Mesodermal cell (in vitro differentiated cells): ENCODE data around the gene ERC1.
"Not testable (repeated sequence)": the region's sequence is repeated elsewhere in the genome, so short reads cannot be mapped to it uniquely, and the experiment has no call there.

Experiments
- H3K27ac ChIP-seq: 2 replicates; pipeline ENCODE4 v1.7.0; 2013; ENCODE audit warnings: mild to moderate bottlenecking, low read depth, low read length, moderate library complexity; ENCODE audit not compliant: severe bottlenecking
- H3K36me3 ChIP-seq: 2 replicates; pipeline ENCODE4 v1.7.1; 2013; ENCODE audit warnings: mild to moderate bottlenecking, low read length, moderate library complexity; ENCODE audit not compliant: control insufficient read depth, insufficient read depth
- H3K4me1 ChIP-seq: one replicate; pipeline ENCODE4 v1.7.1; 2013; ENCODE audit warnings: mild to moderate bottlenecking, low read length; ENCODE audit not compliant: insufficient read depth, control insufficient read depth, poor library complexity, severe bottlenecking
- H3K4me3 ChIP-seq: 2 replicates; pipeline ENCODE4 v1.7.0; 2013; ENCODE audit warnings: low read length, control low read depth, mild to moderate bottlenecking; ENCODE audit not compliant: insufficient read depth, poor library complexity, severe bottlenecking; ENCODE audit errors: extremely low read depth
- H3K9me3 ChIP-seq: 2 replicates; pipeline ENCODE4 v1.7.1; 2013; ENCODE audit warnings: mild to moderate bottlenecking, low read length, moderate library complexity; ENCODE audit not compliant: control insufficient read depth
- WGBS, 2 experiments: methylation state at CpG; one replicate each; pipeline ENCODE4 v1.1.5; 2013; ENCODE audit warnings: missing lambda C conversion rate in 2 of 2; ENCODE audit not compliant: insufficient coverage in 2 of 2; 5-methylcytosine and 5-hydroxymethylcytosine counted together

Gene ERC1

DNA sequence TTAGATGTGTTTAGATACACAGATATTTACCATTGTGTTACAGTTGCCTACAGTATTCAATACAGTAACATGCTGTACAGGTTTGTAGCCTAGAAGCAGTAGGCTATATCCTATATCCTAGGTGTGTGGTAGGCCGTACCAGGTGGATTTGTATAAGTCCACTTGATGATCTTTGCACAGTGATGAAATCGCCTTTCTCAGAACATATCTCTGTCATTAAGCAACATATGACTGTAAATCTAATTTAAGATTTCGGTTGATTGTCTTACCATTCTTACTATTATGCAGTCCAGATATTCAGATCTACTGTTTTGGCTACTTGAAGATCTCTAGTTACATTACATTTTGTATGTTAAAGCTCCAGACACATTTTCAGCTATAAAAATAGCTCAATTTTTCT, 39.8 kb downstream of the ERC1 start:
- H3K27ac ChIP-seq: no peak overlapping the region
- peaks cover 7% of the 10 kb centered on the region for H3K9me3 ChIP-seq
- H3K4me3 ChIP-seq: no peak overlapping the region
- H3K36me3 ChIP-seq: peaks cover 27% of the 10 kb centered on the region
- 100% methylated on average over 1 of the region's 3 CpGs; no CpG with 5 or more reads in 1 of the 2 experiments for WGBS, 2 experiments
- no peaks in the 10 kb centered on the region for H3K4me1 ChIP-seq

DNA sequence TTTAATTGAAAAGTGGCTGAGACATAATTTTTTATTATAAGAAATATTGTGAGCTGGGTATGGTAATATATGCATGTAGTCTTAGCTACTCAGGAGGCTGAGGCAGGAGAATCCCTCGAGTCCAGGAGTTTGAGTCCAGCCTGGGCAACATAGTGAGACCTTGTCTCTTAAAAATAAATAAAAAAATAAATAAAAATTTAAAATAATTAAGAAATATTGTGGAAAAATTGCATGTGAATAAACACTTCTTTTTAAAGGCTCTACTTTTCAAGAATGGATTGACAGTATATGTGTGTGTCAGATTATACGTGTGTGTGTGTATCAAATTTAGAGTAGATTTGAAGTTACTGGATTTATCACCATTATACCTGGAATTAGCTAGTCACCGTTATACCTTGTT, 43.2 kb downstream of the ERC1 start:
- no peak overlapping the region for H3K27ac ChIP-seq
- peaks cover 11% of the 10 kb centered on the region for H3K36me3 ChIP-seq
- WGBS, 2 experiments: no CpG with 5 or more reads among the region's 3 CpGs
- no peak overlapping the region for H3K4me3 ChIP-seq
- no peaks in the 10 kb centered on the region for H3K4me1 ChIP-seq
- H3K9me3 ChIP-seq: peaks cover 7% of the 10 kb centered on the region

DNA sequence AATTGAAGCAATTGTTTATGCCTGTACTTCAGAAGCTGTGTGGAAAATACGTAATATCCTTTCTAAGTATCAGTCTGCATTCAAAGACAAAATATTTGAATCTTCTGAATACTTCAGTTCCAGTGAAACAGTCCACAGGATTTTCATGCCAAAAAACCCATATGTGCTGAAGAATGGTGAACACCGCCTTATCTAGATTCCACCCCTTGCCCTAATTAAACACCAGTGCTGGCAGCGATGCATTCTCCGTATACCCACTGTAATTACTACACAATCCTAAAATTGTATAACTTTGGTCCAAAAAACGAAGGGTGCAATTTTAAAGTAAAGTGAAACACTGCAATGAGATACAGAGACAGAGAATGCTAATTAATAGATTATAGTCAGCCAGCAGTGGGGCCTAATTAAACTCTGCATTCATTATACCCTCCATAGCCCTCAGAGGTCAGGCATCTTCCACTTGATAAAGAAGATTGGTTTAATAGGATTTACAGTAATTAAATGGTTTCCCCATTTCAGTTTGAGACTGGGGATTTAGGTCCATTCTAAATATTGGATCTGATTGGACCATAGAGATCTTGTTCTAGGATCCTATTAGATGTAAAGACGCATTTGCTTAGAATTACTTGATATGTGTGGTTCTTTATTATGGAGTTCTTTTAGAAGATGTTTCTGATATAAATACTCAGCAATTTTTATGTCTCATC, 43.9 kb downstream of the ERC1 start:
- H3K4me3 ChIP-seq: no peak overlapping the region
- H3K4me1 ChIP-seq: no peaks in the 10 kb centered on the region
- H3K36me3 ChIP-seq: peaks cover 11% of the 10 kb centered on the region
- 93 to 100% methylated on average over 1 to 3 of the region's 6 CpGs for WGBS, 2 experiments
- H3K9me3 ChIP-seq: peaks cover 7% of the 10 kb centered on the region
- H3K27ac ChIP-seq: no peak overlapping the region

DNA sequence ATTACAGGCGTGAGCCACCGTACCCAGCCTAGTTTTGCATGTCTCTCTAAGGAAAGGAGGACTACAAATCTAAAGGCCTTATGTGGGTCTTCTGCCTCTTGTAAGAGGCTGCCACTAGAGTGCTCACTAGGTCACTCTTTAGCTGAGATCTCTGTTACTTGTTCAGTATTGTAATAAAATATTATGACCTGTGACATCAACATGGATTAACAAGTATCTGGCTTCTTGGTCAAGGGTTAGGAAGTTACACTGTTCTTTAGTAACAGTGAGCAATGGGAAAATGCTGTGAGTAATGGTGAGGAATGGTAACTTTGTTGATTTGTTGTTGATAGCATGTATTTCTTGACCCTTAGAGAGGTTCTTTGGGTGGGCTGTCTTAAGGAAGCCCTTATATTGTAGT, 50.5 kb downstream of the ERC1 start:
- 91 to 94% methylated on average over 2 of the region's 2 CpGs for WGBS, 2 experiments
- no peaks in the 10 kb centered on the region for H3K9me3 ChIP-seq
- no peak overlapping the region for H3K27ac ChIP-seq

DNA sequence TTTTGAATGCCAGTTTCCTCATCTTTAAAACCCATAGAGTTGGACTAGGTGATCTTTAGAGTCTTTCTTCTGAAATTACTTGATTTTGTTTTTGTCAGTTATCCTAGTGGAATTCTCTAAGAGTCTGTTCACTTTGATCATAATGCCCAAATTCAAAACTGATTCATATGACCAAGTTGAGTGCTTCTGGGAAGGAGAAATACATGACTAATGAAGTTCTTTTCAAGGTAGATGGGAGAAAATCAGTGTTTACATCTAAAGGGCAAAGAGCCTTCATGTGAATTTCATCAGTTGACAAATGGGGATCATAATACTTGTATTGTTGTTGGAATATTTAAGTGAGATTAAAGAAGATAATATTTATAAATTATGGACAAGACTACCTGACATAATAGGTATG, 53.2 kb downstream of the ERC1 start:
- Histone ChIP-seq H3K27ac (no peak overlapping the region), H3K9me3 (no peaks in the 10 kb centered on the region), H3K36me3 (peaks cover 3% of the 10 kb centered on the region), H3K4me1 (no peaks in the 10 kb centered on the region), H3K4me3 (no peak overlapping the region)

More for the DNA sequence above, 50.5 kb downstream of the ERC1 start:
- H3K4me1 ChIP-seq: no peaks in the 10 kb centered on the region
- H3K4me3 ChIP-seq: no peak overlapping the region
- peaks cover 3% of the 10 kb centered on the region for H3K36me3 ChIP-seq

DNA sequence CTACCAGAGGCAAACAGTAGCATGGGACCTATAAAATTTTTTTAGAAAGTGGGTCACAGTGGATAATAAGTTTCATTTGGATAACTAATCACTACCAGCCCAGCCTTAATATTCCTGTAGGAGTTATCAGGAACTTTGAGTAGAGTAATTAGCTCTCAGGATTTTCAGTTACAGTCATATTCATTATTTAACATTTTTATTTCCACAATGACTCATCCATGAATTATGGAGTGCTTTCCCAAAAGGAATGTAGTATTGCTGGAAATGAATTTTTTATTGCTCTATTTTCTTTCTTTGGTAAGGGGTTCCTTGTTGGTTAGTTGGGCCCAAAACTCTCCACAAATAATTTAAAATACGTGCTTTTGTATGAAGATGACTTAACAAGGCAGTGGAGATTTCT, 53.7 kb downstream of the ERC1 start:
- no CpG with 5 or more reads among the region's 1 CpG for WGBS, 2 experiments
- Histone ChIP-seq H3K27ac (no peak overlapping the region), H3K36me3 (peaks cover 3% of the 10 kb centered on the region), H3K9me3 (no peaks in the 10 kb centered on the region), H3K4me3 (no peak overlapping the region), H3K4me1 (no peaks in the 10 kb centered on the region)

DNA sequence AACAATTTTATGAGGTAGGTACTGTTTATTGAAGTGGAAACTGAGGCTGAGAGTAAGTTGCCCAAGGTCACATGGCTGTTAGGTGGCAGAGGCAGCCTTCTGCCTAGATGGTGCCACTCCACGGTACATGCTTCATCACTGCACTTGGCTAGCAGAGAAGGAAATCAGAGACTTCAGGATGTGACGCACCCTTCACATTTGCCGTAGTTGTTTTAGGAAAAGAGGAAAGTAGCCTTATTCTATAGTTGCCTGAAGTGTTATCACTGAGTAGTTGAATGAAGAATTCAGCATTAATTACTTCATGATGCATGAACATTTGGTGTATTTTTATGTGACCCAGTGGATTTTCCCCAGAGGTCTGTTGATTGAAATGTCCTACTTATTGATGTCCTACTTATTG, 55.7 kb downstream of the ERC1 start:
- WGBS, 2 experiments: 93 to 100% methylated on average over 2 to 3 of the region's 3 CpGs
- no peaks in the 10 kb centered on the region for H3K36me3 ChIP-seq
- no peak overlapping the region for H3K27ac ChIP-seq
- H3K9me3 ChIP-seq: no peaks in the 10 kb centered on the region
- H3K4me3 ChIP-seq: no peak overlapping the region
- H3K4me1 ChIP-seq: no peaks in the 10 kb centered on the region

DNA sequence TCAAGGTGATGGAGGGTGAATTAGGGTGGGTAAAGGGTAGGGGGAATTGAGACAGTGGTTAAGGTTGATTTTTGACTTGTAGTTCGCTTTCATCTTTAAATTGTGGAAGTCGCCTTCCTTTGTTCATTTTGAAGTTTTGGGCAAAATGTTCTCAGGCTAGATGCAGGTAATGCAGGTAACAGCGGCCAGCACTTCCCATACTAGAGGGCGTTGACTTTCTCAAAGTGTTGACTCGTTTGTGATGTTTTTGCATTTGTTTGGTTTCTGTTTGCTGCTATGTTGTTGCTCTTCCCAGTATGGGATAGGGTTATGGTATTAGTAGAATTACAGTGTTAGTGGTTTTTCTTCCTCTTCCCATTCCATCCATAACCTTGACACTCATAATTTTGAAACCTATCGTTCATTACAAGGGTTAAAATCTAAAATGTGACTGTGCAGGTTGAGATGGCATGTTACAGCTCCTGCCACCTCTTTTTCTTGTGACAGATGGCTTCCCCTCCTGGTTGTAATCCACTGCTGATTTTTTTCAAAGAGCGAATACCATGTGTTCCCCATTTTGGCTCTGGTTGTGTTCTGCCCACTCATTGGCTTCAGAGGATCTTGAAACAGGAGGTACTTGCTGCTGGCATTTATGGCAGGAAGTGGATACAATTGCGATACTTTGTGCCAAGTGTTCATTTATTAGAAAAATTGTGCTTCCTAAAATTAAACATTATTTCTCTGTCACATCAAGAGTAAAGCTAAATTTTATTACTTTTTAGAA, 57.1 kb downstream of the ERC1 start:
- no peak overlapping the region for H3K4me3 ChIP-seq
- WGBS, 2 experiments: 80 to 100% methylated on average over 3 to 4 of the region's 8 CpGs
- H3K4me1 ChIP-seq: no peaks in the 10 kb centered on the region
- no peaks in the 10 kb centered on the region for H3K9me3 ChIP-seq
- H3K36me3 ChIP-seq: no peaks in the 10 kb centered on the region
- no peak overlapping the region for H3K27ac ChIP-seq

DNA sequence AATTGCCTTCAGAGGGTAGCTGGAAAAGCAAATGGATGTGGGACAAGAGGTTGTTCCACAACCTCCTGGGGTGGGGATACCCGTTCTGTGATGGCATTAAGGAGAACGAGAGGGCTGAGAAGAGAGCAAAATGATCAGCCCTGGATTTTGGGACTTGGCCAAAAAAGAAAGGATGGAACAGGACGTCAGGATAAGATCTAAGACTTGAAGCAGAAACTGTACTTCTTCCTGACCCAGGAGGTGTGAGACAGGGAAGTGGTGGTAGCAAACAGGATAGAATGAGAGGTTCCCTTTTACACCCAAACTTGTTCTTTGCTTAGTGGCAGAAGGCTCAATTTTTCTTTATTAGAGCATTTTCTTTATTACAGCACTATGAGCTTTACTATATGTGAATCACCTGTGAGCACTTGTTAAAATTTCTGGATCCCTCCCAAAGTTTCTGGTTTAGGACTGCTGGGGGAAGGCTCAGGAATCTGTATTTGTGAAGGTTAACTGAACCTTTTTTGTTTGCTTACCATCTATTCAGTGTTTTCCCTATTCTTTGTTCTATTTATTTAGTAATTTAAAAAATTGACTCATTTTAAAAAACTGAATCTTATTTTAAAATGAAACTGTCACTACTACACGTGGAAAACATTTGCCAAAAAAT, 59.2 kb downstream of the ERC1 start:
- 77% methylated on average over 2 to 3 of the region's 4 CpGs for WGBS, 2 experiments
- H3K9me3 ChIP-seq: no peaks in the 10 kb centered on the region
- peaks cover 7% of the 10 kb centered on the region for H3K4me1 ChIP-seq
- no peaks in the 10 kb centered on the region for H3K36me3 ChIP-seq
- no peak overlapping the region for H3K27ac ChIP-seq
- H3K4me3 ChIP-seq: no peak overlapping the region

DNA sequence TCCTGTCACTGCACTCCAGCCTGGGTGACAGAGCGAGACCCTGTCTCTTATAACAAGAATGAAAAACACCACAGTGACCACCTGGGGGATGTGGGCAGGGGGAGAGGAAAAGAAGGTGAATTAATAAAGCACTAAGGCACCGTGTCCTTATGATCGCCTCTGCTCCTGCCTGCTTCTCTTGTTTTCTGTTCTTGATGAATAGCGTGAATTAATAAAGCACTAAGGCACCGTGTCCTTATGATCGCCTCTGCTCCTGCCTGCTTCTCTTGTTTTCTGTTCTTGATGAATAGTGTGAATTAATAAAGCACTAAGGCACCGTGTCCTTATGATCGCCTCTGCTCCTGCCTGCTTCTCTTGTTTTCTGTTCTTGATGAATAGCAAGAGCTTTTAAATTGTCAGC, 60.6 kb downstream of the ERC1 start:
- 96 to 100% methylated on average over 1 to 4 of the region's 8 CpGs for whole genome bisulfite sequencing, 2 experiments
- not testable (repeated sequence) for H3K4me3 ChIP-seq, H3K27ac ChIP-seq, H3K36me3 ChIP-seq, H3K4me1 ChIP-seq, H3K9me3 ChIP-seq

DNA sequence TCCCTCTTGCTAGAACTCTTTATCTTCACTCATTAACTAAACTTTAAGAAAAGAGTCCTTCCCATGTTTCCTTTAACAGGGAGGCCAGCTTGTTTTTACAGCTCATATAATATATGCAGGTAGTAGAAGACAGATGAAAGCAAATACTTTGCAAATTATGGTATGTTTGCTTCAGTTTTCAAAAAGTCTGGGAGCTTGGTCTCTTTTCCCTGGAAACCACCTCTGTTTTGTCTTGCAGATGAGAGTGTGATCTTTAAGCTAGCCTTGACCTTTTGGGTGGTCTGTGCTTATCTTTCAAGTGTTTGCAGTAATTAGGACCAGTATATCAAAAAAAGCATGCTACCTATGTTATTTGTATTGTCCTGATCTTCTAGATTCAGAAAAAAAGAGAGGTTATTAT, 62.7 kb downstream of the ERC1 start:
- Histone ChIP-seq H3K4me3 (no peak overlapping the region), H3K4me1 (peaks cover 7% of the 10 kb centered on the region), H3K36me3 (peaks cover 4% of the 10 kb centered on the region), H3K9me3 (peaks cover 8% of the 10 kb centered on the region), H3K27ac (no peak overlapping the region)
